HG02763 (cell line): Measurements from ENCODE around the gene RCCD1.
"Not testable (repeated sequence)": the region's sequence is repeated elsewhere in the genome, so short reads cannot be mapped to it uniquely, and the experiment has no call there.

ENCODE experiments used
- ATAC-seq: cut with Tn5 transposase; IDR thresholded peaks from one replicate; pipeline ENCODE4 v1.9.1; 2021; ENCODE audit warnings: mild to moderate bottlenecking, moderate library complexity; ENCODE audit not compliant: unreplicated experiment

The RCCD1 gene

GRCh38 chr15:90918034-90918788, 36.5 kb upstream of the RCCD1 start:
- no peak for ATAC-seq

GRCh38 chr15:90918835-90919234, 35.8 kb upstream of the RCCD1 start:
- ATAC-seq = no peak

DNA sequence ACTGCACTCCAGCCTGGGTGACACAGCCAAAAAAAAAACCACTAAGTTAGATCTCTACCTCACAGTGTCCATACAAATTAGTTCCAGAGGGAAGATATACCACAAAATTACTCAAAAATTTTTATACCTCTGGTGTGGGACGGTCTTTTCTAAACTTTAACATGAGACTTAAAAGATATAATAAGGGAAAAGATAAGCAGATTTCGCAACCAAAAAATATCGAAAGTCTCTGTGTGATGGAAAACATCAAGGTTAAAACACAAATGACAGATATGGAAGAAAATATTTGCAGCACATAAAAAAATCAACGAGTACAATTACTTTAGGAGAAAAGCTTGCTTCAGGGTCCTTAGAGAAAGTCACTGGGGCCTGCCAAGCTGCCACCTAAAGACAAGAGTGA, 32.8 kb upstream of the RCCD1 start:
- ATAC-seq = no peak

GRCh38 chr15:90922712-90923322, 31.9 kb upstream of the RCCD1 start:
- peak; percentile 65 for ATAC-seq

- no peak for ATAC-seq
Measured at GRCh38 chr15:90924375-90924774, 30.3 kb upstream of the RCCD1 start.

- ATAC-seq = not testable (repeated sequence)
Measured at GRCh38 chr15:90926766-90927165, 27.9 kb upstream of the RCCD1 start.

DNA sequence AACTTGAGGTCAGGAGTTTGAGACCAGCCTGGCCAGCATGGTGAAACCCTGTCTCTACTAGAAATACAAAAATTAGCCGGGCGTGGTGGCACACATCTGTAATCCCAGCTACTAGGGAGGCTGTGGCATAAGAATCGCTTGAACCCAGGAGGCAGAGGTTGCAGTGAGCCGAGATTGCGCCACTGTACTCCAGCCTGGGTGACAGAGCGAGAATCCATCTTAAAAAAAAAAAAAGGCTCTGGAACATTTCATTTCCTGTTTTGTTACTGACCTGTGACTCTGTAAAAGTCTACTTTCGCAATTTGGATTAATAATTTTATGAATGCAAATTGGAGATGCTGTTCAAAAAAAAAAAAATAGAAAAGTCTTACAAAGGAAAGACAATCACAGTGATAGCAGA, 26.6 kb upstream of the RCCD1 start:
- not testable (repeated sequence) for ATAC-seq

- ATAC-seq = no peak
Measured at GRCh38 chr15:90929246-90930019, 25.3 kb upstream of the RCCD1 start.

- ATAC-seq = no peak
Measured at GRCh38 chr15:90930861-90931574, 23.7 kb upstream of the RCCD1 start.

GRCh38 chr15:90931575-90931827, 23.2 kb upstream of the RCCD1 start:
- no peak for ATAC-seq

DNA sequence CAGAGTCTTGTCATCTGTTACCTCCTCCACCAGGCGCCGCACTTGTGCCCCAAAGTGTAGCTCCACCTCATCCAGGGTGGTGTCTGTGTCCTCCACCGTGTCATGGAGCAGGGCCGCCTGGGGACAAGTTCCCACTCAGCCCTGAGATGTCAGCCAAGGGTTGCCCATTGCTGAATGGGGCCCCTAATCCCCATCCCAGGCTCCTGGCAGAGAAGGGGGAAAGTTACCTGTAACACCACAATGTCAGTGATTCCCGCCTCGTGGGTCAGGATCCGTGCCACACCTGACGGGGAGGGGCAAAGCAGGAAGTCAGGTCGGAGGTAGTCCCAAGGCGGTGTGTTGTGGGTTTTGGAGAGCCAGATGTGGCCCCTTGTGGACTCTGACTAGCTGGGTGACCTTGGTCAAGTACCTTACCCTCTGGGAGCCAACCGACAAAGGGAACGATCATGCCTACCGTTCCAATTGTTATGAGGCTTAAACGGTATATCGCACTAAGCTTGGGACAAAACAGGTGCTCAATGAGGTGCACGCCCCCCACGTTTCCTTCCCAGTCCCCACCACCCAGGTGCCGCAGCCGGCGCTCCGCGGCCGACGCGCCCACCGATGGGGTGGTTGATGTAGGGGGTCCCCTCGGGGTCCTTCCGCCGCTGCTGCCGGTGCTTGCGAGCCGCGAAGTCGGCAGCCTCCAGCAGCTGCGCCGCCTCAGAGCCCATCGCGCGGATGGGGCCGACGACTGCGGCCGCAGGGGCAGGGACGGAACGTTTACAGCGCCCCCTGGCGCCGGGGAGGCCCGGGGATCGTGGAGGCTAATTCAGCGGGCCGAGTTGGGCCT, 22.6 kb upstream of the RCCD1 start, which contains the start of gene HDDC3:
Gene HDDC3 (minus strand): TSS at position 722 of the 832 bp plus-strand sequence. CDS start 9 bp downstream, at position 713.
- peak; percentile 44 for ATAC-seq

- no peak for ATAC-seq
Measured at GRCh38 chr15:90932660-90932991, 22.1 kb upstream of the RCCD1 start.

DNA sequence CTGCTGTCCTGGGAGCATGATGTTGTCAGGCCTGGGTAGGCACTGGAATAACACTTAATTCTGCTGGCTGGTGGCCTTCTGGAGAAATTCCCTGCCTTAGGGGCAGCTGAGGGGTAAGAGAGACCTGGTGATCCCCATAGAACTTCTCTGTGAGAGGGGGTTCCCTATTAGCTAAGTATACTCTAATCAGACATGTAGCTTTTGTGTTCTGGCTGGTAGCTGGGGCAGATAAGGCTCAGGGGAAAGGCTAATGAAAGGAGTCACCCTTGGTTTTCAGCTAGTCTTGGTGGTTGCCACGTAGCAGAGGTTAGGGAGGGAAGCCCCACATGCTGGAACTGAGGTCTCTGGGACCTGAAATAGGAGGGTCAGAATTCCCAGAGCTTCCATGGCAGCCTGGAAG, 21.4 kb upstream of the RCCD1 start:
- ATAC-seq = no peak

GRCh38 chr15:90934256-90934948, 20.3 kb upstream of the RCCD1 start:
- no peak for ATAC-seq

GRCh38 chr15:90934949-90935751, 19.5 kb upstream of the RCCD1 start, which contains the start of gene UNC45A:
Gene UNC45A, plus strand, starts transcription at chr15:90935285. Its CDS starts 40 bp downstream, at chr15:90935325.
- peak; percentile 62 for ATAC-seq

DNA sequence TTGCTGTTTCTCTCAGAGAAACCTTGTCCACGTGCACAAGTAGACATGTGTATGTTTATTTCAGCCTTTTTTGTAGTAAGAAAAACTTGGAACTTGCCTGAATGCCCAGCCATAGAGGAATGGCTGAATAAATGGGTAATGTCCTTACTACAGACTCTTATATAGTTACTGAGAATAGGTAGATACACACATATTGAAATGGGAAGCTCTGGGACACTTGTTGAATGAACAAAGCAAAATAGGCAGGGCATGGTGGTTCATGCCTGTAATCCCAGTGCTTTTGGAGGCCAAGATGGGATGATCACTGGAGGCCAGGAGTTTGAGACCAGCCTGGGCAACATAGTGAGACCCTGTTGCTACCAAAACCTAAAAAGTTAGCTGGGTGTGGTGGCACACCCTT, 17.9 kb upstream of the RCCD1 start:
- ATAC-seq = no peak

- no peak for ATAC-seq
Measured at GRCh38 chr15:90938261-90938660, 16.4 kb upstream of the RCCD1 start.

- ATAC-seq = no peak
Measured at GRCh38 chr15:90939756-90940155, 14.9 kb upstream of the RCCD1 start.

DNA sequence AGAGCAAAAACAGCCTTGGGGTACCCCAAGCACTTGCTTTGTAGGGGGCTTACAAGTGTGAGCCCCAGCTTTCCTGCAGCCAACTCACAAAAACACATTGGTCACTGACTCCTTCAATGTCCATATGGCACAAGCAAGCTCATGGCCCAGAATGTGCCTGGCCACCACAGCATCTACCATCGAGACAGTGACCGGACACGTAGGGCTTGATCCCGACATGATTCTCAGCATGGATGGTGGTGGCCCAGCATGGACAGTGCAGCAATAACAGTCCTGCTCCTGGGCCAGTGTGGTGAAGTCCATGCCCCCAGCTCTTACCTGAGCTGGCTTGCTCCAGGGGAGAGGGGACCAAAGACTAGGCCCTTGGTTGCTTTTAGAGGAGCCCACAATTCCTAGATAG, 13.6 kb upstream of the RCCD1 start:
- ATAC-seq = no peak
